ENCODE results near the gene ZNF892.

ZNF892 gene

GRCh38 chr2:95207111-95207961, at the start of gene ZNF892:
Gene ZNF892 (plus strand): TSS chr2:95207521. CDS start chr2:95207816, 295 bp downstream.
- DNase-seq (ENCODE audit: extremely low read depth in 1 of 2, low read depth in 1 of 2): peak; percentile 64 to 73

GRCh38 chr2:95158441-95158840, 48.9 kb upstream of the ZNF892 start:
- DNase-seq (ENCODE audit: extremely low read depth in 1 of 2, low read depth in 1 of 2): no peak

GRCh38 chr2:95158891-95159619, 48.3 kb upstream of the ZNF892 start:
- no peak for DNase-seq (ENCODE audit: extremely low read depth in 1 of 2, low read depth in 1 of 2)

GRCh38 chr2:95159690-95160449, 47.5 kb upstream of the ZNF892 start, which contains the start of gene ZNF514:
Gene ZNF514 (minus strand): TSS chr2:95159848. CDS start chr2:95153253, 6,595 bp downstream.
- peak; percentile 48 to 54 for DNase-seq (ENCODE audit: extremely low read depth in 1 of 2, low read depth in 1 of 2)

GRCh38 chr2:95165030-95165370, 42.3 kb upstream of the ZNF892 start:
- DNase-seq (ENCODE audit: extremely low read depth in 1 of 2, low read depth in 1 of 2): no peak

GRCh38 chr2:95165371-95166064, 41.8 kb upstream of the ZNF892 start, which contains the start of gene ZNF2:
Gene ZNF2 (plus strand): TSS chr2:95165809. CDS start chr2:95176227, 10,418 bp downstream.
- peak; percentile 91 to 96 for DNase-seq (ENCODE audit: extremely low read depth in 1 of 2, low read depth in 1 of 2)

- DNase-seq (ENCODE audit: extremely low read depth in 1 of 2, low read depth in 1 of 2): no peak
These were observed 41.1 kb upstream of the ZNF892 start for GRCh38 chr2:95166065-95166763.

- no peak for DNase-seq (ENCODE audit: extremely low read depth in 1 of 2, low read depth in 1 of 2)
These were observed 35.4 kb upstream of the ZNF892 start for GRCh38 chr2:95171902-95172301.

GRCh38 chr2:95174031-95174542, 33.2 kb upstream of the ZNF892 start:
- DNase-seq (ENCODE audit: extremely low read depth in 1 of 2, low read depth in 1 of 2): no peak

- DNase-seq (ENCODE audit: extremely low read depth in 1 of 2, low read depth in 1 of 2): no peak
These were observed 27.9 kb upstream of the ZNF892 start for GRCh38 chr2:95179451-95179850.

GRCh38 chr2:95181774-95182173, 25.5 kb upstream of the ZNF892 start:
- DNase-seq (ENCODE audit: extremely low read depth in 1 of 2, low read depth in 1 of 2): no peak

GRCh38 chr2:95185197-95185596, 22.1 kb upstream of the ZNF892 start:
- no peak for DNase-seq (ENCODE audit: extremely low read depth in 1 of 2, low read depth in 1 of 2)

GRCh38 chr2:95185973-95186372, 21.3 kb upstream of the ZNF892 start:
- DNase-seq (ENCODE audit: extremely low read depth in 1 of 2, low read depth in 1 of 2): no peak

- DNase-seq (ENCODE audit: extremely low read depth in 1 of 2, low read depth in 1 of 2): peak; percentile 8 to 24
These were observed 14.4 kb upstream of the ZNF892 start for GRCh38 chr2:95192956-95193355.

- no peak for DNase-seq (ENCODE audit: extremely low read depth in 1 of 2, low read depth in 1 of 2)
These were observed 3.4 kb upstream of the ZNF892 start for GRCh38 chr2:95203911-95204310.

- DNase-seq (ENCODE audit: extremely low read depth in 1 of 2, low read depth in 1 of 2): no peak
These were observed 2.9 kb upstream of the ZNF892 start for GRCh38 chr2:95204396-95204795.

- no peak for DNase-seq (ENCODE audit: extremely low read depth in 1 of 2, low read depth in 1 of 2)
These were observed 1.2 kb upstream of the ZNF892 start for GRCh38 chr2:95206096-95206495.

GRCh38 chr2:95208106-95208505, 785 bp downstream of the ZNF892 start:
- no peak for DNase-seq (ENCODE audit: extremely low read depth in 1 of 2, low read depth in 1 of 2)

- DNase-seq (ENCODE audit: extremely low read depth in 1 of 2, low read depth in 1 of 2): no peak
These were observed 7.8 kb downstream of the ZNF892 start for GRCh38 chr2:95215018-95215612.
